Thoracic aorta (tissue), 2 donors: Measurements from ENCODE around the gene DHFR. TPM values are rescaled to one million over a fixed set of nuclear protein-coding genes. Genes with fewer than 3 reads are reported as not detected.

ENCODE experiments used
- ATAC-seq: fragments of 150-250 bp; one replicate; pipeline ENCODE4 v1.8.0; 2017; ENCODE audit warnings: low read depth; ENCODE audit not compliant: insufficient number of reproducible peaks, low FRiP score
- DNase-seq: peaks from one replicate; pipeline ENCODE4 v3.0.0-alpha.2; 2020; ENCODE audit warnings: low spot score
- H3K27ac ChIP-seq, 2 donors: fragments of 200-600 bp; sonication (generic); 1 replicate in 1 of 2; 2 replicates in 1 of 2; pipeline ENCODE4 v1.5.1; 2016; ENCODE audit warnings: mild to moderate bottlenecking in 2 of 2, moderate library complexity in 2 of 2
- H3K27me3 ChIP-seq: fragments of 200-600 bp; sonication (generic); replicated peaks from 2 replicates; pipeline ENCODE4 v1.6.0; 2016; ENCODE audit warnings: mild to moderate bottlenecking; ENCODE audit not compliant: insufficient read depth
- H3K36me3 ChIP-seq: fragments of 200-600 bp; sonication (generic); one replicate; pipeline ENCODE4 v1.5.1; 2016
- H3K4me1 ChIP-seq, 2 donors: fragments of 200-600 bp; sonication (generic); 1 replicate in 1 of 2; 2 replicates in 1 of 2; pipeline versions ENCODE4 v1.5.1 to v1.6.0; 2016; ENCODE audit warnings: low read depth in 2 of 2, mild to moderate bottlenecking in 1 of 2; ENCODE audit not compliant: control insufficient read depth in 1 of 2
- H3K4me3 ChIP-seq: fragments of 200-600 bp; sonication (generic); 2 replicates; pipeline ENCODE4 v1.5.1; 2016; ENCODE audit warnings: mild to moderate bottlenecking
- H3K9me3 ChIP-seq: fragments of 200-600 bp; sonication (generic); 2 replicates; pipeline ENCODE4 v1.5.1; 2016
- CTCF ChIP-seq: fragments of 200-600 bp; sonication (generic); IDR thresholded peaks from one replicate; pipeline ENCODE4 v1.5.1; 2019; ENCODE audit warnings: antibody characterized with exemption
- total RNA-seq, 2 donors: library from RNA; depleted of rRNA; stranded (reverse); fragments of >200 nt; gene quantifications; one replicate each; pipeline versions ENCODE4 v1.1.0 to v1.2.3, GENCODE V29; 2016

The DHFR gene
- total RNA-seq, 2 donors from 2014 or later = 9.9 to 11.9 TPM

GRCh38 chr5:80688648-80689420, 34.1 kb upstream of the DHFR start:
- DNase-seq = no peak
- Histone ChIP-seq H3K9me3 (no peaks in the 10 kb centered on the region), H3K4me3 (no peak overlapping the region), H3K27ac (no peak overlapping the region), H3K4me1 (no peaks in the 10 kb centered on the region), H3K36me3 (no peaks in the 10 kb centered on the region), H3K27me3 (no peaks in the 10 kb centered on the region)
- ATAC-seq = no peak
- no peak for TF ChIP-seq CTCF

- no peak for ATAC-seq
- peak; percentile 22 for TF ChIP-seq CTCF
Measured at GRCh38 chr5:80686757-80687156, 32.0 kb upstream of the DHFR start.

GRCh38 chr5:80676706-80677105, 21.9 kb upstream of the DHFR start:
- H3K27ac ChIP-seq = no peak overlapping the region
- H3K4me3 ChIP-seq = no peak overlapping the region
- H3K36me3 ChIP-seq = peaks cover 11% of the 10 kb centered on the region
- H3K4me1 ChIP-seq = no peaks in the 10 kb centered on the region
- DNase-seq = no peak
- H3K27me3 ChIP-seq = no peaks in the 10 kb centered on the region
- no peak for TF ChIP-seq CTCF
- ATAC-seq = no peak
- H3K9me3 ChIP-seq = no peaks in the 10 kb centered on the region

More at GRCh38 chr5:80686757-80687156, 32.0 kb upstream of the DHFR start:
- Histone ChIP-seq H3K9me3 (no peaks in the 10 kb centered on the region), H3K27me3 (no peaks in the 10 kb centered on the region), H3K4me3 (no peak overlapping the region), H3K4me1 (no peaks in the 10 kb centered on the region), H3K27ac (no peak overlapping the region), H3K36me3 (peaks cover 2% of the 10 kb centered on the region)
- DNase-seq = no peak

- Histone ChIP-seq H3K4me1 (no peaks in the 10 kb centered on the region), H3K9me3 (no peaks in the 10 kb centered on the region), H3K36me3 (peaks cover 4% of the 10 kb centered on the region), H3K4me3 (no peak overlapping the region), H3K27ac (no peak overlapping the region), H3K27me3 (no peaks in the 10 kb centered on the region)
- peak; percentile 6 for DNase-seq
- peak; percentile 68 for TF ChIP-seq CTCF
- peak; percentile 98 for ATAC-seq
Measured at GRCh38 chr5:80672140-80672736, 17.5 kb upstream of the DHFR start.

- H3K9me3 ChIP-seq = no peaks in the 10 kb centered on the region
- ATAC-seq (no peak), DNase-seq (no peak)
- H3K4me1 ChIP-seq = no peaks in the 10 kb centered on the region
- H3K27ac ChIP-seq = no peak overlapping the region
- no peak for TF ChIP-seq CTCF
- H3K27me3 ChIP-seq = no peaks in the 10 kb centered on the region
- H3K36me3 ChIP-seq = peaks cover 2% of the 10 kb centered on the region
- no peak overlapping the region for H3K4me3 ChIP-seq
Measured at GRCh38 chr5:80668016-80668969, 13.5 kb upstream of the DHFR start.
